ENCODE results near the gene SNF8.

The SNF8 gene

GRCh38 chr17:48907713-48908046 lies 37.0 kb downstream of the SNF8 start:
- Histone ChIP-seq H3K9ac (ENCODE audit: low read depth, low read length) (peak overlapping the region; percentile 82), H3K4me1 (ENCODE audit: control insufficient read depth, insufficient read depth, low read length) (peaks cover 34% of the 10 kb centered on the region), H3K4me3 (ENCODE audit: low read length) (peak overlapping the region; percentile 75)

GRCh38 chr17:48905987-48906515 lies 38.6 kb downstream of the SNF8 start:
- Histone ChIP-seq H3K4me2 (ENCODE audit: low read length) (no peak overlapping the region), H3K9ac (ENCODE audit: low read depth, low read length) (no peak overlapping the region), H3K36me3 (ENCODE audit: insufficient read depth, low read length) (peaks cover 11% of the 10 kb centered on the region), H3K4me1 (ENCODE audit: control insufficient read depth, insufficient read depth, low read length) (peaks cover 20% of the 10 kb centered on the region), H3K4me3 (ENCODE audit: low read length) (no peak overlapping the region), H3K27me3 (ENCODE audit: control insufficient read depth, insufficient read depth, low read length) (no peaks in the 10 kb centered on the region), H3K9me3 (replicated peaks; ENCODE audit: low read length) (no peaks in the 10 kb centered on the region)

More at GRCh38 chr17:48907713-48908046, 37.0 kb downstream of the SNF8 start:
- Histone ChIP-seq H3K36me3 (ENCODE audit: insufficient read depth, low read length) (peaks cover 27% of the 10 kb centered on the region), H3K4me2 (ENCODE audit: low read length) (peak overlapping the region; percentile 87), H3K9me3 (replicated peaks; ENCODE audit: low read length) (no peaks in the 10 kb centered on the region), H3K27me3 (ENCODE audit: control insufficient read depth, insufficient read depth, low read length) (no peaks in the 10 kb centered on the region)

GRCh38 chr17:48904428-48904827 lies 40.2 kb downstream of the SNF8 start:
- Histone ChIP-seq H3K4me1 (ENCODE audit: control insufficient read depth, insufficient read depth, low read length) (peaks cover 12% of the 10 kb centered on the region), H3K4me3 (ENCODE audit: low read length) (no peak overlapping the region), H3K9ac (ENCODE audit: low read depth, low read length) (no peak overlapping the region), H3K36me3 (ENCODE audit: insufficient read depth, low read length) (no peaks in the 10 kb centered on the region), H3K27me3 (ENCODE audit: control insufficient read depth, insufficient read depth, low read length) (no peaks in the 10 kb centered on the region), H3K4me2 (ENCODE audit: low read length) (no peak overlapping the region), H3K9me3 (replicated peaks; ENCODE audit: low read length) (no peaks in the 10 kb centered on the region)

GRCh38 chr17:48903401-48903800 lies 41.2 kb downstream of the SNF8 start:
- H3K9ac ChIP-seq (ENCODE audit: low read depth, low read length) = no peak overlapping the region
- no peak overlapping the region for H3K4me2 ChIP-seq (ENCODE audit: low read length)
- H3K4me3 ChIP-seq (ENCODE audit: low read length) = no peak overlapping the region
- H3K9me3 ChIP-seq (replicated peaks; ENCODE audit: low read length) = no peaks in the 10 kb centered on the region
- no peaks in the 10 kb centered on the region for H3K27me3 ChIP-seq (ENCODE audit: control insufficient read depth, insufficient read depth, low read length)
- H3K4me1 ChIP-seq (ENCODE audit: control insufficient read depth, insufficient read depth, low read length) = peaks cover 13% of the 10 kb centered on the region
- peaks cover 1% of the 10 kb centered on the region for H3K36me3 ChIP-seq (ENCODE audit: insufficient read depth, low read length)

GRCh38 chr17:48901241-48901640 lies 43.4 kb downstream of the SNF8 start:
- Histone ChIP-seq H3K36me3 (ENCODE audit: insufficient read depth, low read length) (peaks cover 14% of the 10 kb centered on the region), H3K9me3 (replicated peaks; ENCODE audit: low read length) (no peaks in the 10 kb centered on the region), H3K4me2 (ENCODE audit: low read length) (no peak overlapping the region), H3K4me1 (ENCODE audit: control insufficient read depth, insufficient read depth, low read length) (peaks cover 14% of the 10 kb centered on the region), H3K9ac (ENCODE audit: low read depth, low read length) (no peak overlapping the region), H3K4me3 (ENCODE audit: low read length) (no peak overlapping the region), H3K27me3 (ENCODE audit: control insufficient read depth, insufficient read depth, low read length) (no peaks in the 10 kb centered on the region)

GRCh38 chr17:48894886-48895285 lies 49.8 kb downstream of the SNF8 start:
- H3K27me3 ChIP-seq (ENCODE audit: control insufficient read depth, insufficient read depth, low read length) = no peaks in the 10 kb centered on the region
- no peak overlapping the region for H3K4me3 ChIP-seq (ENCODE audit: low read length)
- peaks cover 15% of the 10 kb centered on the region for H3K4me1 ChIP-seq (ENCODE audit: control insufficient read depth, insufficient read depth, low read length)
- no peak overlapping the region for H3K9ac ChIP-seq (ENCODE audit: low read depth, low read length)
- H3K4me2 ChIP-seq (ENCODE audit: low read length) = no peak overlapping the region
- H3K36me3 ChIP-seq (ENCODE audit: insufficient read depth, low read length) = peaks cover 29% of the 10 kb centered on the region
- no peaks in the 10 kb centered on the region for H3K9me3 ChIP-seq (replicated peaks; ENCODE audit: low read length)

GRCh38 chr17:48893646-48894508 lies 50.8 kb downstream of the SNF8 start:
- peaks cover 29% of the 10 kb centered on the region for H3K36me3 ChIP-seq (ENCODE audit: insufficient read depth, low read length)
- H3K9me3 ChIP-seq (replicated peaks; ENCODE audit: low read length) = no peaks in the 10 kb centered on the region
- no peaks in the 10 kb centered on the region for H3K27me3 ChIP-seq (ENCODE audit: control insufficient read depth, insufficient read depth, low read length)
- peak overlapping the region; percentile 87 for H3K4me2 ChIP-seq (ENCODE audit: low read length)
- H3K9ac ChIP-seq (ENCODE audit: low read depth, low read length) = peak overlapping the region; percentile 87
- H3K4me3 ChIP-seq (ENCODE audit: low read length) = peak overlapping the region; percentile 88
- H3K4me1 ChIP-seq (ENCODE audit: control insufficient read depth, insufficient read depth, low read length) = peaks cover 10% of the 10 kb centered on the region

- Histone ChIP-seq H3K9me3 (replicated peaks; ENCODE audit: low read length) (no peaks in the 10 kb centered on the region), H3K4me1 (ENCODE audit: control insufficient read depth, insufficient read depth, low read length) (peaks cover 10% of the 10 kb centered on the region), H3K9ac (ENCODE audit: low read depth, low read length) (peak overlapping the region; percentile 87), H3K4me3 (ENCODE audit: low read length) (peak overlapping the region; percentile 88), H3K27me3 (ENCODE audit: control insufficient read depth, insufficient read depth, low read length) (no peaks in the 10 kb centered on the region), H3K36me3 (ENCODE audit: insufficient read depth, low read length) (peaks cover 24% of the 10 kb centered on the region), H3K4me2 (ENCODE audit: low read length) (peak overlapping the region; percentile 87)
These were observed 51.5 kb downstream of the SNF8 start for GRCh38 chr17:48892940-48893645.

- Histone ChIP-seq H3K9ac (ENCODE audit: low read depth, low read length) (no peak overlapping the region), H3K4me2 (ENCODE audit: low read length) (no peak overlapping the region), H3K4me1 (ENCODE audit: control insufficient read depth, insufficient read depth, low read length) (peaks cover 5% of the 10 kb centered on the region), H3K4me3 (ENCODE audit: low read length) (no peak overlapping the region), H3K27me3 (ENCODE audit: control insufficient read depth, insufficient read depth, low read length) (no peaks in the 10 kb centered on the region), H3K9me3 (replicated peaks; ENCODE audit: low read length) (no peaks in the 10 kb centered on the region), H3K36me3 (ENCODE audit: insufficient read depth, low read length) (peaks cover 6% of the 10 kb centered on the region)
These were observed 54.6 kb downstream of the SNF8 start for GRCh38 chr17:48890086-48890485.

- Histone ChIP-seq H3K4me2 (ENCODE audit: low read length) (no peak overlapping the region), H3K4me1 (ENCODE audit: control insufficient read depth, insufficient read depth, low read length) (no peaks in the 10 kb centered on the region), H3K9me3 (replicated peaks; ENCODE audit: low read length) (no peaks in the 10 kb centered on the region), H3K4me3 (ENCODE audit: low read length) (no peak overlapping the region), H3K27me3 (ENCODE audit: control insufficient read depth, insufficient read depth, low read length) (no peaks in the 10 kb centered on the region), H3K9ac (ENCODE audit: low read depth, low read length) (no peak overlapping the region), H3K36me3 (ENCODE audit: insufficient read depth, low read length) (no peaks in the 10 kb centered on the region)
These were observed 61.5 kb downstream of the SNF8 start for GRCh38 chr17:48883171-48883570.

GRCh38 chr17:48882272-48882671 lies 62.4 kb downstream of the SNF8 start:
- no peaks in the 10 kb centered on the region for H3K36me3 ChIP-seq (ENCODE audit: insufficient read depth, low read length)

More at GRCh38 chr17:48882272-48882671, 62.4 kb downstream of the SNF8 start:
- H3K4me1 ChIP-seq (ENCODE audit: control insufficient read depth, insufficient read depth, low read length) = no peaks in the 10 kb centered on the region
- no peak overlapping the region for H3K9ac ChIP-seq (ENCODE audit: low read depth, low read length)
- H3K9me3 ChIP-seq (replicated peaks; ENCODE audit: low read length) = no peaks in the 10 kb centered on the region
- H3K4me2 ChIP-seq (ENCODE audit: low read length) = no peak overlapping the region
- H3K27me3 ChIP-seq (ENCODE audit: control insufficient read depth, insufficient read depth, low read length) = no peaks in the 10 kb centered on the region
- H3K4me3 ChIP-seq (ENCODE audit: low read length) = no peak overlapping the region

All from skeletal muscle satellite cell (primary cell).